H1 (cell line): Measurements from ENCODE around the gene NFIX. TPM values are rescaled to one million over a fixed set of nuclear protein-coding genes. Genes with fewer than 3 reads are reported as not detected.

Source experiments
- CTCF ChIA-PET: fragments of 300-600 bp; sonication (Branson Sonifier 250); formaldehyde crosslinking; loops from one replicate; lab custom pipeline; 2021; ENCODE audit not compliant: partially characterized antibody; lab: Charles Lee
- POLR2A ChIA-PET: fragments of 300-600 bp; sonication (Branson Sonifier 250); formaldehyde crosslinking; loops from one replicate; lab custom pipeline; 2021; ENCODE audit warnings: inconsistent platforms; ENCODE audit not compliant: partially characterized antibody; lab: Charles Lee
- DNase-seq, 2 experiments: peaks; one replicate each; pipeline versions ENCODE4 v3.0.0 to v3.0.0-alpha.2; 2010 to 2022; ENCODE audit warnings: low spot score in 2 of 2, low read depth in 1 of 2, mixed read lengths in 1 of 2
- FAIRE-seq: peaks from 2 replicates; lab custom pipeline; 2011; peaks lifted over from hg19 to GRCh38; lab: Jason Lieb, UNC
- H2AFZ ChIP-seq: 2 replicates; pipeline ENCODE4 v1.8.1; 2012; ENCODE audit warnings: low read length, inconsistent platforms
- H2AK5ac ChIP-seq: 2 replicates; pipeline ENCODE4 v1.6.1; 2013; ENCODE audit warnings: low read depth, low read length
- H2BK120ac ChIP-seq: replicated peaks from 2 replicates; pipeline ENCODE3; 2013; ENCODE audit warnings: low read depth, low read length, inconsistent platforms
- H2BK12ac ChIP-seq: 2 replicates; pipeline ENCODE4 v1.6.1; 2013; ENCODE audit warnings: low read depth, low read length
- H2BK15ac ChIP-seq: 2 replicates; pipeline ENCODE4 v1.6.1; 2013; ENCODE audit warnings: low read length
- H2BK20ac ChIP-seq: 2 replicates; pipeline ENCODE4 v1.6.1; 2013; ENCODE audit warnings: low read length
- H2BK5ac ChIP-seq: 2 replicates; pipeline ENCODE4 v1.6.1; 2013; ENCODE audit warnings: low read depth, low read length
- H3K14ac ChIP-seq: 2 replicates; pipeline ENCODE4 v1.6.1; 2013; ENCODE audit warnings: inconsistent platforms; ENCODE audit not compliant: insufficient read length
- H3K18ac ChIP-seq: 2 replicates; pipeline ENCODE4 v1.6.1; 2013; ENCODE audit warnings: low read length; ENCODE audit errors: extremely low read depth
- H3K23ac ChIP-seq: 2 replicates; pipeline ENCODE4 v1.6.1; 2013; ENCODE audit warnings: inconsistent platforms; ENCODE audit not compliant: insufficient read length
- H3K23me2 ChIP-seq: 2 replicates; pipeline ENCODE4 v1.6.1; 2013; ENCODE audit warnings: low read depth, low read length
- H3K27ac ChIP-seq: 2 replicates; pipeline ENCODE4 v1.6.1; 2011; ENCODE audit warnings: low read depth, low read length, inconsistent platforms
- H3K27me3 ChIP-seq, 4 experiments: replicated peaks in 1 of 4; 1 replicate in 1 of 4; 2 replicates in 3 of 4; pipeline versions ENCODE4 v1.6.1 to v1.8.1; 2011 to 2013; ENCODE audit warnings: low read length in 3 of 4, mild to moderate bottlenecking in 3 of 4, inconsistent platforms in 2 of 4, mixed read lengths in 2 of 4, moderate library complexity in 1 of 4; ENCODE audit not compliant: control insufficient read depth in 3 of 4, insufficient read depth in 3 of 4; ENCODE audit errors: extremely low read depth in 1 of 4
- H3K36me3 ChIP-seq, 4 experiments: 2 replicates each; pipeline versions ENCODE4 v1.6.1 to v1.8.1; 2011 to 2013; ENCODE audit warnings: mild to moderate bottlenecking in 4 of 4, low read length in 3 of 4, moderate library complexity in 2 of 4, control low read depth in 1 of 4, inconsistent platforms in 1 of 4; ENCODE audit not compliant: insufficient read depth in 4 of 4, control insufficient read depth in 2 of 4
- H3K4ac ChIP-seq: replicated peaks from 2 replicates; pipeline ENCODE3; 2013; ENCODE audit warnings: low read length, low read depth, mixed read lengths, inconsistent platforms; ENCODE audit not compliant: insufficient read length
- H3K4me1 ChIP-seq, 4 experiments: replicated peaks in 1 of 4; 1 replicate in 1 of 4; 2 replicates in 3 of 4; pipeline versions ENCODE4 v1.6.1 to v1.8.1; 2011 to 2013; ENCODE audit warnings: low read length in 3 of 4, inconsistent platforms in 2 of 4, mixed read lengths in 1 of 4; ENCODE audit not compliant: insufficient read depth in 4 of 4, control insufficient read depth in 3 of 4
- H3K4me2 ChIP-seq, 2 experiments: 2 replicates each; pipeline versions ENCODE4 v1.6.1 to v1.8.1; 2011 to 2013; ENCODE audit warnings: low read depth in 2 of 2, low read length in 2 of 2, control low read depth in 1 of 2, inconsistent platforms in 1 of 2, mild to moderate bottlenecking in 1 of 2; ENCODE audit not compliant: insufficient read depth in 1 of 2
- H3K4me3 ChIP-seq, 4 experiments: fragments of 200-600, 300-600 bp in 1 of 4; sonication (generic), shearing (Covaris generic), sonication (Bioruptor Twin) in 1 of 4; 2 replicates each; pipeline versions ENCODE4 v1.5.1 to v1.8.1; 2011 to 2016; ENCODE audit warnings: low read length in 4 of 4, low read depth in 3 of 4, control low read depth in 2 of 4, inconsistent platforms in 2 of 4, mild to moderate bottlenecking in 2 of 4, mixed read lengths in 1 of 4, moderate library complexity in 1 of 4; ENCODE audit not compliant: insufficient read depth in 2 of 4; ENCODE audit errors: extremely low read depth in 1 of 4
- H3K56ac ChIP-seq: replicated peaks from 2 replicates; pipeline ENCODE3; 2013; ENCODE audit warnings: low read depth, mild to moderate bottlenecking, mixed read lengths, low read length, inconsistent platforms; ENCODE audit not compliant: insufficient read length
- H3K79me1 ChIP-seq: 2 replicates; pipeline ENCODE4 v1.6.1; 2013; ENCODE audit warnings: low read depth, low read length, control low read depth
- H3K79me2 ChIP-seq, 2 experiments: 2 replicates each; pipeline versions ENCODE4 v1.6.1 to v1.8.1; 2012 to 2013; ENCODE audit warnings: low read length in 2 of 2, mild to moderate bottlenecking in 2 of 2, inconsistent platforms in 1 of 2; ENCODE audit not compliant: insufficient read depth in 2 of 2, control insufficient read depth in 1 of 2
- H3K9ac ChIP-seq, 4 experiments: replicated peaks in 1 of 4; 1 replicate in 1 of 4; 2 replicates in 3 of 4; pipeline versions ENCODE4 v1.6.1 to v1.8.1; 2011 to 2013; ENCODE audit warnings: low read depth in 3 of 4, low read length in 3 of 4, control low read depth in 2 of 4, mild to moderate bottlenecking in 2 of 4, moderate library complexity in 2 of 4, inconsistent platforms in 1 of 4; ENCODE audit errors: extremely low read depth in 1 of 4
- H3K9me3 ChIP-seq, 2 experiments: 2 replicates each; pipeline versions ENCODE4 v1.6.1 to v1.8.1; 2012 to 2013; ENCODE audit warnings: mild to moderate bottlenecking in 2 of 2, moderate library complexity in 2 of 2, control low read depth in 1 of 2, inconsistent platforms in 1 of 2, low read depth in 1 of 2, low read length in 1 of 2, mixed read lengths in 1 of 2; ENCODE audit not compliant: insufficient read depth in 2 of 2
- H4K20me1 ChIP-seq, 2 experiments: replicated peaks in 1 of 2; 2 replicates each; pipeline versions ENCODE3 to v1.8.1; 2011 to 2013; ENCODE audit warnings: inconsistent platforms in 2 of 2, low read length in 2 of 2, mild to moderate bottlenecking in 1 of 2; ENCODE audit not compliant: insufficient read depth in 2 of 2, control insufficient read depth in 1 of 2
- H4K5ac ChIP-seq: 2 replicates; pipeline ENCODE4 v1.6.1; 2013; ENCODE audit warnings: low read length, low read depth, mixed read lengths, inconsistent platforms; ENCODE audit not compliant: insufficient read length
- H4K8ac ChIP-seq: 2 replicates; pipeline ENCODE4 v1.8.0; 2013; ENCODE audit warnings: mild to moderate bottlenecking, moderate library complexity, low read length, inconsistent platforms; ENCODE audit not compliant: insufficient read depth; ENCODE audit errors: extremely low read depth
- H4K91ac ChIP-seq: replicated peaks from 2 replicates; pipeline ENCODE3; 2013; ENCODE audit warnings: low read length, mixed read lengths, inconsistent platforms; ENCODE audit not compliant: insufficient read length
- ATF2 ChIP-seq: IDR thresholded peaks from 2 replicates; pipeline ENCODE4 v1.6.1; 2012; ENCODE audit warnings: low read length, inconsistent platforms
- BACH1 ChIP-seq: IDR thresholded peaks from 2 replicates; pipeline ENCODE4 v1.6.1; 2012; ENCODE audit warnings: low read length, improper control_type of control experiment
- CEBPB ChIP-seq: IDR thresholded peaks from 2 replicates; pipeline ENCODE4 v1.6.1; 2012; ENCODE audit warnings: low read depth, low read length
- E2F6 ChIP-seq: IDR thresholded peaks from 2 replicates; pipeline ENCODE4 v1.6.1; 2012; ENCODE audit warnings: inconsistent platforms
- NANOG ChIP-seq: IDR thresholded peaks from 2 replicates; pipeline ENCODE4 v1.6.1; 2011; ENCODE audit warnings: low read length, low read depth, mild to moderate bottlenecking, inconsistent platforms; ENCODE audit not compliant: insufficient read depth, poor library complexity, severe bottlenecking
- RAD21 ChIP-seq, 2 experiments: IDR thresholded peaks in 1 of 2; conservative IDR thresholded peaks in 1 of 2; 2 replicates each; pipeline ENCODE4 v1.6.1; 2011; ENCODE audit warnings: low read depth in 2 of 2, low read length in 2 of 2, improper control_type of control experiment in 1 of 2, inconsistent platforms in 1 of 2, mild to moderate bottlenecking in 1 of 2, moderate library complexity in 1 of 2
- RNF2 ChIP-seq: fragments of 200-900, 300-1000 bp; sonication (generic); IDR thresholded peaks from 2 replicates; pipeline ENCODE4 v1.7.1; 2016; ENCODE audit warnings: borderline replicate concordance, low read depth, mild to moderate bottlenecking, antibody characterized with exemption, low read length; ENCODE audit not compliant: poor library complexity, severe bottlenecking; ENCODE audit errors: missing control alignments
- TEAD4 ChIP-seq: IDR thresholded peaks from 2 replicates; pipeline ENCODE4 v1.6.1; 2012; ENCODE audit warnings: low read depth, low read length, inconsistent platforms, mixed read lengths
- WGBS, 2 experiments: shearing (Covaris generic) in 1 of 2; methylation state at CpG; one replicate each; pipeline versions ENCODE4 v1.1.6 to v1.1.7; 2013 to 2015; ENCODE audit warnings: low lambda C conversion rate in 2 of 2, mixed read lengths in 2 of 2, inconsistent platforms in 1 of 2, low coverage in 1 of 2, missing lambda C conversion rate in 1 of 2; ENCODE audit not compliant: insufficient replicate concordance in 2 of 2, insufficient coverage in 1 of 2, insufficient read length in 1 of 2; ENCODE audit errors: extremely low coverage in 1 of 2, missing lambda C conversion rate in 1 of 2; 5-methylcytosine and 5-hydroxymethylcytosine counted together
- polyA plus RNA-seq, 7 experiments: library from polyadenylated mRNA; depleted of rRNA in 3 of 7; stranded (reverse) in 5 of 7; unstranded in 2 of 7; fragments of >200 nt in 5 of 7; fragments of 200-250 nt in 2 of 7; gene quantifications; 1 replicate in 5 of 7; 2 replicates in 1 of 7; 4 replicates in 1 of 7; pipeline versions ENCODE4 v1.2.1 to v1.2.3, GENCODE V29; 2011 to 2013; ENCODE audit warnings: missing spikeins in 2 of 7, mixed read lengths in 2 of 7
- total RNA-seq: library from RNA; stranded (reverse); fragmentation: NEBNext Ultra II Directional; extraction: Animal tissue kit (Norgen Biotek cat#: 25700); gene quantifications from 2 replicates; pipeline ENCODE4 v1.2.1, GENCODE V29; 2021

Gene NFIX
- total and polyA plus RNA-seq, 2 of the 8 experiments (the other 6 are each of a cell fraction or from before 2014, with no cell fraction given): 0.03 to 0.20 TPM

GRCh38 chr19:13016245-13016627 is 21.0 kb downstream of the NFIX start:
- Histone ChIP-seq H4K20me1 (peaks cover 0 to 23% of the 10 kb centered on the region in 2 experiments), H3K36me3 (peaks cover 0 to 5% (median 0%) of the 10 kb centered on the region in 4 experiments; a peak in 1 of 8 replicates), H3K56ac (no peak overlapping the region), H2AK5ac (no peak overlapping the region), H3K79me2 (no peaks in the 10 kb centered on the region), H3K23me2 (no peaks in the 10 kb centered on the region; the same call in 1 of the 2 replicates), H3K79me1 (no peaks in the 10 kb centered on the region), H2BK5ac (no peak overlapping the region), H3K23ac (no peak overlapping the region), H3K14ac (no peak overlapping the region)
- DNase-seq: no peak
- 14% methylated on average over 7 of the region's 7 CpGs; no CpG with 5 or more reads in 1 of the 2 experiments for WGBS, 2 experiments
- CTCF ChIA-PET: interaction anchor here (0.6 to 7.7 kb wide), 9 partner anchors 14 to 256 kb away, joined by 3 to 82 read pairs (median 7); no protein-coding TSS in a partner anchor
- no peak for TF ChIP-seq NANOG
- no peak for TF ChIP-seq RNF2
- TF ChIP-seq BACH1: no peak
- TF ChIP-seq CEBPB: no peak
- no peak for TF ChIP-seq RAD21 (IDR thresholded peaks at IDR 0.05 in 1 of 2, conservative IDR thresholded peaks at IDR 0.05 in 1 of 2; ENCODE audit: low read depth in 2 of 2, low read length in 2 of 2)
- no peak for TF ChIP-seq TEAD4
- TF ChIP-seq ATF2: no peak
- no peak for TF ChIP-seq E2F6
- TF ChIP-seq, all 59 proteins: peak for 0
- Histone ChIP-seq H3K27ac (no peak overlapping the region), H3K9me3 (peaks cover 0 to 8% of the 10 kb centered on the region in 2 experiments; a peak in 2 of 4 replicates), H3K4me3 (no peak overlapping the region), H3K4me2 (peak overlapping the region in 1 of 2 experiments; percentile 50; a peak in 1 of 4 replicates), H3K4me1 (peaks cover 14 to 49% (median 28%) of the 10 kb centered on the region in 4 experiments), H2BK20ac (0 out of 2 replicates have a peak overlapping the region, but pooled peaks have one; percentile 61), H2BK120ac (no peak overlapping the region), H2BK15ac (no peak overlapping the region), H4K5ac (no peak overlapping the region), H3K4ac (no peak overlapping the region), H3K18ac (no peak overlapping the region; the same call in 1 of the 2 replicates), H4K91ac (no peak overlapping the region), H3K9ac (no peak overlapping the region), H2AFZ (no peak overlapping the region), H2BK12ac (peak overlapping the region; percentile 60; the same call in 1 of the 2 replicates), H3K27me3 (peaks cover 81 to 98% (median 96%) of the 10 kb centered on the region in 4 experiments), H4K8ac (no peak overlapping the region)
- POLR2A ChIA-PET: interaction anchor here (1.7 to 2.6 kb wide), 2 partner anchors 12 to 75 kb away, joined by 3 to 14 read pairs; no protein-coding TSS in a partner anchor
- FAIRE-seq: no peak
